Subcutaneous abdominal adipose tissue (tissue), 5 donors: ENCODE data around the gene ZNF668.
A peak's percentile ranks its signal among the peaks of the same experiment; 100 is the strongest.

ENCODE experiments used
- H3K27ac ChIP-seq: one replicate; pipeline ENCODE4 v1.7.0; 2013; ENCODE audit warnings: low read depth, mild to moderate bottlenecking, inconsistent platforms, low read length, moderate library complexity
- H3K27me3 ChIP-seq, 5 donors: one replicate each; pipeline ENCODE4 v1.7.0; 2013; ENCODE audit warnings: low read length in 5 of 5, inconsistent platforms in 1 of 5; ENCODE audit not compliant: control insufficient read depth in 5 of 5, insufficient read depth in 4 of 5
- H3K36me3 ChIP-seq, 5 donors: one replicate each; pipeline ENCODE4 v1.7.0; 2013; ENCODE audit warnings: low read length in 5 of 5; ENCODE audit not compliant: control insufficient read depth in 5 of 5, insufficient read depth in 5 of 5
- H3K4me1 ChIP-seq, 5 donors: one replicate each; pipeline ENCODE4 v1.7.0; 2013; ENCODE audit warnings: low read length in 5 of 5, mild to moderate bottlenecking in 3 of 5, moderate library complexity in 1 of 5; ENCODE audit not compliant: control insufficient read depth in 5 of 5, insufficient read depth in 5 of 5
- H3K4me3 ChIP-seq, 5 donors: one replicate each; pipeline ENCODE4 v1.7.0; 2013; ENCODE audit warnings: low read length in 5 of 5, low read depth in 1 of 5
- H3K9ac ChIP-seq, 5 donors: one replicate each; pipeline ENCODE4 v1.7.0; 2013; ENCODE audit warnings: low read length in 5 of 5, mild to moderate bottlenecking in 4 of 5, moderate library complexity in 3 of 5
- H3K9me3 ChIP-seq, 5 donors: one replicate each; pipeline ENCODE4 v1.7.0; 2013; ENCODE audit warnings: low read length in 5 of 5; ENCODE audit not compliant: control insufficient read depth in 5 of 5
- donor health status: healthy.
- donor health status: healthy.
- donor health status: healthy.
- donor health status: healthy.
- donor health status: healthy.

Gene ZNF668

DNA sequence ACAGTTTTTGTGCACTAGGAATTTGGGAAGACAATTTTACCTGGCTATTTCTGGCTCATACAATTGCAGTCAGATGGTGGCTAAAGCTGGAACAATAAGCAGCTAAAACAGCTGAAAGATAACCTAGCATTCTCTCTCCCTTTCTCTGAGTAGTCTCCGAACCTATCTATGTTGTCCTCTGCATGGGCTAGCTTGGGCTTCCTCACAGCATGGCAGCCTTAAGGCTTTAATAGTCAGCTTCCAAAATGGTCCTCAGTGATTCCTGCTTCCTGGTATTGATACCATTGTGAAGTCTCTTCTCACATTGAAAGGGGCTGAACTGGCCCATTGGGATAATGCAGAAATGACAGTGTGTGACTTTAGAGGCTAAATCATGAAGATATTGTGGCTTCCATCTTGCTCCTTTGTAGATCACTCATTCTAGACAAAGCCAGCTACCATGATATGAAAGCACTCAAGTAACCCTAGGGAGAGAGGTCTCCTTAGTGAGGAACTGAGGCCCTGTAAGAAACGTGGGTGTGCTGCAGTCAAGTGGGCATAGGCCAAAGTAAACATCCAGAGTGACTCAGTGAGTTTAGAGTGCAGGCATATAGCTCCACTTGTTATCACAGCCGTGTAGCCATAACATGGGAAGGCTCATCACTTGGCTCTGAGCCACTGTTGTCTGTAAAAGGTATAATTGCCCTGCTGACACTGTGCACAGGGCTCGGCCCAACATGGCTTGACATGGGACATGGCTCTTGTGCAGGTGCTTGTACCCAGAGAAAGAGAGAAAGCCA is 26.0 kb upstream of the ZNF668 start:
- Histone ChIP-seq H3K27me3 (no peaks in the 10 kb centered on the region), H3K36me3 (no peaks in the 10 kb centered on the region), H3K4me3 (no peak overlapping the region), H3K27ac (no peak overlapping the region), H3K4me1 (peaks cover 0 to 9% (median 4%) of the 10 kb centered on the region in 5 donors), H3K9me3 (peaks cover 0 to 8% (median 5%) of the 10 kb centered on the region in 5 donors), H3K9ac (no peak overlapping the region)

DNA sequence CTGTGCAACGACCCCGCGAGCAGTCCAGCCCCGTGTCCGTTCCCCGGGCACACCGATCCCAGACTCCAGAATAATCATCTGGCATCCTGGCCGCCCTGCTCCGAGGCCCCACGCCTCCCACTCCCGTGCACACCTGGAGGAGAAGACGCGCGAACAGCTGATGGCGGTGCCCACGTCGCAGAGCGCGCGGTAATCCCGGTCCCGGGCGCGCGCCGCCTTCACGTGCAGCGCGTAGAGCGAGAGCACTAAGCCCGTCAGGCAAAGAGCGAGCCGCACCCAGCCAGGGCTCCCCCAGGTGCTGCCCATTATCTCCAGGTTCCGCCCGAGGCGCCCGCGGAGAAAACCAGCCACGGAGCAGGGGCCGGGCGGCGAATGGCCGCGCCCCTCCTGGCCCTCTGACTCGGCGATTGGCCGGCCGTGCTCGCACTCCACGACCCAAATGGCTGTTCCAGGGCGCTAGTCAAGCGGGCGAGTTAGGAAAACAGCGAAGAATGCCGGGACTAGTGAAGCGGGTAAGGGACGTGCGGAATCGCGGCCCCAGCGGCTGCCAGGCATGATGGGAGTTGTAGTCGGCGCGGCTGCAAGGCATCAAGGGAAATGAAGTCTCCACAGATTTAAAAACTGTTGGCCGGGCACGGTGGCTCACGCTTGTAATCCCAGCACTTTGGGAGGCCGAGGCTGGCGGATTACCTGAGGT is 20.5 kb upstream of the ZNF668 start, which contains the start of gene VKORC1:
Gene VKORC1, minus strand, starts transcription at position 374 of the 697 bp plus-strand sequence. Its CDS starts 68 bp downstream, at position 306.
- H3K9me3 ChIP-seq, result peaks cover 0 to under 1% (median 0%) of the 10 kb centered on the region in 5 donors
- peak within 1 kb of the TSS; percentile 84 to 97 (median 90) for H3K4me3 ChIP-seq
- peak within 1 kb of the TSS; percentile 50 for H3K27ac ChIP-seq
- no peaks in the 10 kb centered on the region for H3K27me3 ChIP-seq
- H3K36me3 ChIP-seq, result peaks cover 0 to 15% (median 12%) of the 10 kb centered on the region in 5 donors
- H3K4me1 ChIP-seq, result peaks cover 0 to 24% (median 16%) of the 10 kb centered on the region in 5 donors
- peak within 1 kb of the TSS in 4 of 5 donors; percentile 67 to 95 (median 84) for H3K9ac ChIP-seq

DNA sequence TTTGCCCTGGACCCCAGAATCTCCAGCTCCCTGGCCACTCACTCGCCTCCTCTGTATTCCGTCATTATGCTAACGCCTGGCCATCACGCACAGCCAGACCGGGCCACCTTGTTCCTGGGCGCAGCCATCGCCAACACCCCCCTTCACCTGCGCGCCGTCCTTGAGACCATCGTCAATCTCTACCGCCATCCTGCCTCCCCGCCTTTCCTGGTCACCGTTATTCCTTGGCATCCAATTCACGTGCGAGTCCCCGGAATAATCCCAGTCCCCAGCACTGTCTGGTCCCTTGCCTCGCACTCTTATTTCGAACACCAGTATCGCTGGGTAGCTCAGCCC is 20.0 kb upstream of the ZNF668 start:
- H3K4me1 ChIP-seq, result peaks cover 0 to 24% (median 16%) of the 10 kb centered on the region in 5 donors

GRCh38 chr16:31093132-31093703 is 19.2 kb upstream of the ZNF668 start:
- Histone ChIP-seq H3K9ac (peak overlapping the region in 2 of 5 donors; percentile 80 to 87), H3K27ac (no peak overlapping the region), H3K9me3 (no peaks in the 10 kb centered on the region), H3K4me3 (peak overlapping the region in 2 of 5 donors; percentile 36), H3K4me1 (peaks cover 0 to 24% (median 16%) of the 10 kb centered on the region in 5 donors), H3K27me3 (no peaks in the 10 kb centered on the region), H3K36me3 (peaks cover 0 to 24% (median 17%) of the 10 kb centered on the region in 5 donors)

More for the DNA sequence above, 20.0 kb upstream of the ZNF668 start:
- Histone ChIP-seq H3K9ac (peak overlapping the region in 4 of 5 donors; percentile 67 to 95 (median 84)), H3K27ac (peak overlapping the region; percentile 50), H3K9me3 (no peaks in the 10 kb centered on the region), H3K27me3 (no peaks in the 10 kb centered on the region), H3K4me3 (peak overlapping the region; percentile 84 to 97 (median 90)), H3K36me3 (peaks cover 0 to 16% (median 15%) of the 10 kb centered on the region in 5 donors)

GRCh38 chr16:31092330-31092729 is 18.3 kb upstream of the ZNF668 start:
- H3K36me3 ChIP-seq, result peaks cover 0 to 32% (median 19%) of the 10 kb centered on the region in 5 donors
- H3K27ac ChIP-seq, result no peak overlapping the region
- H3K9me3 ChIP-seq, result no peaks in the 10 kb centered on the region
- no peak overlapping the region for H3K9ac ChIP-seq
- no peak overlapping the region for H3K4me3 ChIP-seq
- peaks cover 0 to 24% (median 16%) of the 10 kb centered on the region in 5 donors for H3K4me1 ChIP-seq
- H3K27me3 ChIP-seq, result no peaks in the 10 kb centered on the region

GRCh38 chr16:31090540-31090939 is 16.5 kb upstream of the ZNF668 start:
- no peaks in the 10 kb centered on the region for H3K27me3 ChIP-seq
- no peaks in the 10 kb centered on the region for H3K9me3 ChIP-seq
- no peak overlapping the region for H3K27ac ChIP-seq
- no peak overlapping the region for H3K9ac ChIP-seq
- no peak overlapping the region for H3K4me3 ChIP-seq
- peaks cover 0 to 21% (median 14%) of the 10 kb centered on the region in 5 donors for H3K4me1 ChIP-seq
- H3K36me3 ChIP-seq, result peaks cover 0 to 48% (median 30%) of the 10 kb centered on the region in 5 donors

DNA sequence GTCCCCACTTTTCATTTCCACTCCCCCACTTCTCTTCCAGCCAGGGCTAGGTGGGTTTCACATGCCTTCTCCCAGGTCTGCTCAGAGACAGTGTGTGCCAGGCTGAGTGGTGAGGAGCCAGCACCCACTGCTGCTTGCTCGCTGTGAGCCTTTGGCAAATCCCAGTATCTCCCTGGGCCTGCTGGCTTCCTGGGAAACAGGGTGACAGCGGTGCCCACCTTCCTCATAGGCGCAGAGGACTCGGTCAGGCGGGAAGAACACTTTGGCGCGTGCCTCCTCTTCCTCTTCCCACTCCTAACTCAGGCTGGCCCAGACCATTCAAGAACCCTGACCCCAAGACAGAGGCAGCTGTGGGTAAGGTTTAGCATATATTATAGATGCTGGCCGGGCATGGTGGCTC is 15.2 kb upstream of the ZNF668 start:
- H3K36me3 ChIP-seq, result peaks cover 0 to 61% (median 43%) of the 10 kb centered on the region in 5 donors
- H3K4me3 ChIP-seq, result no peak overlapping the region
- H3K27ac ChIP-seq, result no peak overlapping the region
- H3K9ac ChIP-seq, result no peak overlapping the region
- H3K4me1 ChIP-seq, result peaks cover 0 to 11% (median 11%) of the 10 kb centered on the region in 5 donors
- H3K9me3 ChIP-seq, result no peaks in the 10 kb centered on the region
- H3K27me3 ChIP-seq, result no peaks in the 10 kb centered on the region

DNA sequence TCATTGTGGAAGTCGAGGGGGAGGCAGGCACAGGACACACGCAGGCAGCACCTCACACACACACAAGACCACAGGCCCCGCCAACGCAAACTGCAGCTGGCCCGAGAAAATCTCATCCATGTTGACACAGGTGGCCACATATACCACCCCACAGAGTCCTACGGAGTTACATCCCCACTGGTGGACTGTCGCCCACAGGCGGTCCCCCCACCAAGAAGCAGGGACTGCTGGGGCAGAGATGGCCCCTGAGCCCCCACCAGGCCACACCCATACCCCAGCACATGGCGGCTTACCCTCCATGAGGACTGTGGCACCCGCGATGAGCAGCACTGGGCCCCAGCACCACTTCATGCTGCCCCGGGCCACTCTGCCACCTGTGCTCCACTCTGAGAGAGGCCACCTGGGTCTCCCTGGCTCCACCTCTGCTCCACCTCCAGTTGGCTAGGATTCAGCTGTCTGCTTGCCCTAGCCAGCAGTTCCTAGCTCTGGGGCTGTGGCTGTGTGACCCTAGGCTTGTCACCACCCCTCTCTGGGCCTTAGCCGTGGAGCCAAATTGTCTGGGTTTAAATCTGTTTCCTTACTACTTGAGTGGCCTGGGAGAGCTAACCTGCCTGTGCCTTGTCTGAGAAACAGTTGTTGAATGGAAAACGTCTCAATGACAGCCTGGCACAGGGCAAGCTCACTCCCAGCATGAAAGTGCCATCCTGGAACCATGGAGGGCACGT is 14.6 kb upstream of the ZNF668 start, which contains the start of gene PRSS53:
Gene PRSS53, minus strand, starts transcription at position 485 of the 725 bp plus-strand sequence. Its CDS starts 134 bp downstream, at position 351.
- no peak within 1 kb of the TSS for H3K27ac ChIP-seq
- H3K27me3 ChIP-seq, result no peaks in the 10 kb centered on the region
- H3K9ac ChIP-seq, result no peak within 1 kb of the TSS
- H3K36me3 ChIP-seq, result peaks cover 0 to 67% (median 49%) of the 10 kb centered on the region in 5 donors
- H3K9me3 ChIP-seq, result no peaks in the 10 kb centered on the region
- H3K4me3 ChIP-seq, result no peak within 1 kb of the TSS
- peaks cover 0 to 5% (median 5%) of the 10 kb centered on the region in 5 donors for H3K4me1 ChIP-seq

- H3K4me3 ChIP-seq, result no peak overlapping the region
- no peak overlapping the region for H3K9ac ChIP-seq
- H3K9me3 ChIP-seq, result no peaks in the 10 kb centered on the region
- H3K27me3 ChIP-seq, result no peaks in the 10 kb centered on the region
- H3K36me3 ChIP-seq, result peaks cover 0 to 73% (median 53%) of the 10 kb centered on the region in 5 donors
- no peaks in the 10 kb centered on the region for H3K4me1 ChIP-seq
- H3K27ac ChIP-seq, result no peak overlapping the region
Observed at GRCh38 chr16:31087971-31088370, 13.9 kb upstream of the ZNF668 start.
